Measurements from ENCODE around the gene ZNF282. TPM values are rescaled to one million over a fixed set of nuclear protein-coding genes. Genes with fewer than 3 reads are reported as not detected.

Gene ZNF282
- total RNA-seq, 1 donor from 2014 or later = 23.3 TPM

GRCh38 chr7:149202831-149203231 is 7.5 kb downstream of the ZNF282 start:
- no peak overlapping the region for H3K4me3 ChIP-seq
- H3K36me3 ChIP-seq = peaks cover 86% of the 10 kb centered on the region
- H3K4me1 ChIP-seq = peaks cover 4% of the 10 kb centered on the region
- no peaks in the 10 kb centered on the region for H3K9me3 ChIP-seq
- DNase-seq (peak; percentile 61), ATAC-seq (peak; percentile 91)
- intact Hi-C loops (cut with DNase I) = no loop called here
- TF ChIP-seq CTCF (IDR thresholded peaks at IDR 0.05) = no peak
- H3K27me3 ChIP-seq = no peaks in the 10 kb centered on the region
- no peak overlapping the region for H3K27ac ChIP-seq

- Histone ChIP-seq H3K27ac (no peak overlapping the region), H3K9me3 (no peaks in the 10 kb centered on the region), H3K36me3 (peaks cover 89% of the 10 kb centered on the region), H3K27me3 (no peaks in the 10 kb centered on the region), H3K4me1 (peaks cover 4% of the 10 kb centered on the region), H3K4me3 (no peak overlapping the region)
- no peak for TF ChIP-seq CTCF (IDR thresholded peaks at IDR 0.05)
- peak; percentile 30 for ATAC-seq
- peak; percentile 53 for DNase-seq
- intact Hi-C loops (cut with DNase I) = no loop called here
These were observed 10.5 kb downstream of the ZNF282 start for GRCh38 chr7:149205690-149206381.

- Histone ChIP-seq H3K9me3 (no peaks in the 10 kb centered on the region), H3K4me3 (no peak overlapping the region), H3K27me3 (no peaks in the 10 kb centered on the region), H3K36me3 (peaks cover 88% of the 10 kb centered on the region), H3K27ac (no peak overlapping the region), H3K4me1 (peaks cover 4% of the 10 kb centered on the region)
- ATAC-seq (no peak), DNase-seq (no peak)
- no peak for TF ChIP-seq CTCF (IDR thresholded peaks at IDR 0.05)
- intact Hi-C loops (cut with DNase I) = no loop called here
These were observed 12.1 kb downstream of the ZNF282 start for GRCh38 chr7:149207324-149208035.

GRCh38 chr7:149209518-149210269 is 14.3 kb downstream of the ZNF282 start:
- Histone ChIP-seq H3K27ac (no peak overlapping the region), H3K4me3 (no peak overlapping the region), H3K27me3 (no peaks in the 10 kb centered on the region), H3K36me3 (peaks cover 86% of the 10 kb centered on the region), H3K9me3 (no peaks in the 10 kb centered on the region), H3K4me1 (no peaks in the 10 kb centered on the region)
- intact Hi-C loops (cut with DNase I) = no loop called here
- peak; percentile 57 for ATAC-seq
- TF ChIP-seq CTCF (IDR thresholded peaks at IDR 0.05) = peak; percentile 49
- no peak for DNase-seq

GRCh38 chr7:149210551-149210950 is 15.2 kb downstream of the ZNF282 start:
- no peak for DNase-seq

More at GRCh38 chr7:149210551-149210950, 15.2 kb downstream of the ZNF282 start:
- peaks cover 94% of the 10 kb centered on the region for H3K36me3 ChIP-seq
- no peak overlapping the region for H3K27ac ChIP-seq
- ATAC-seq = no peak
- no peak overlapping the region for H3K4me3 ChIP-seq
- no peak for TF ChIP-seq CTCF (IDR thresholded peaks at IDR 0.05)
- no peaks in the 10 kb centered on the region for H3K9me3 ChIP-seq
- intact Hi-C loops (cut with DNase I) = no loop called here
- no peaks in the 10 kb centered on the region for H3K27me3 ChIP-seq
- no peaks in the 10 kb centered on the region for H3K4me1 ChIP-seq
